Measurements from ENCODE around the gene TMEM86A. TPM values are rescaled to one million over a fixed set of nuclear protein-coding genes. Genes with fewer than 3 reads are reported as not detected.

Gene TMEM86A
- total RNA-seq, 1 experiment from 2014 or later = 0.40 TPM

DNA sequence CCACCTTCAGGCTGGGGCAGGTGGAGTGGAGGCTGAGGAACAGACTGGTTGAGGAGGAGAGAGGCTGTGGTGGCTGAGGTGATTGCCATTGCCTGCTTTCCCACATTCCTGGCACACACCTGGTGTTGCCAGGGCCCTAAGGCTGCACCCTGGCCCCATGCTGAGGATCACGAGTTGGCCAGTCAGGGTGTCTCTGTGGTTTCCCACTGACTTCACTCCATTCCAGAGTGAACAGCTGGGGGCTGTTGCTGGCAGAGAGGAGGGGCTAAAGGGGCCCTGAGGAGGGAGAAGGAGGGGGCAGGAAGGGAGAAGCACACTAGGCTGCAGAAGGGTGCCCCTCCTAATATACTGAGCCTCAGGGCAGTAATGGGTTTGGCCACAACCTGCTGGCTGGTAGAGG is 1.8 kb downstream of the TMEM86A start:
- peak; percentile 32 for DNase-seq (ENCODE audit: low read depth)

DNA sequence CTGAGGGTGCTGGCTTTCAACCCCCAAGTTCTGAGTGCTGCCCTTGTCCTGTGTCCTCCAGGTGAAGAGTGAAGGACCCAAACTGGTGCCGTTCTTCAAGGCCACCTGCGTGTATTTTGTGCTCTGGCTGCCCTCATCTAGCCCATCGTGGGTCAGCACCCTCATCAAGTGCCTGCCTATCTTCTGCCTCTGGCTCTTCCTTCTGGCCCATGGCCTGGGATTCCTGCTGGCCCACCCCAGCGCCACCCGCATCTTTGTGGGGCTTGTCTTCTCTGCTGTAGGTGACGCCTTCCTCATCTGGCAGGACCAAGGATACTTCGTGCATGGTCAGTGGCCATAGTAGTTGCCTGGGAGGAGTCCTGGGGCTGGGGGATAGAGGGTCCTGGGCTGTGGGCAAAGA is 2.3 kb downstream of the TMEM86A start:
- DNase-seq (ENCODE audit: low read depth) = no peak

DNA sequence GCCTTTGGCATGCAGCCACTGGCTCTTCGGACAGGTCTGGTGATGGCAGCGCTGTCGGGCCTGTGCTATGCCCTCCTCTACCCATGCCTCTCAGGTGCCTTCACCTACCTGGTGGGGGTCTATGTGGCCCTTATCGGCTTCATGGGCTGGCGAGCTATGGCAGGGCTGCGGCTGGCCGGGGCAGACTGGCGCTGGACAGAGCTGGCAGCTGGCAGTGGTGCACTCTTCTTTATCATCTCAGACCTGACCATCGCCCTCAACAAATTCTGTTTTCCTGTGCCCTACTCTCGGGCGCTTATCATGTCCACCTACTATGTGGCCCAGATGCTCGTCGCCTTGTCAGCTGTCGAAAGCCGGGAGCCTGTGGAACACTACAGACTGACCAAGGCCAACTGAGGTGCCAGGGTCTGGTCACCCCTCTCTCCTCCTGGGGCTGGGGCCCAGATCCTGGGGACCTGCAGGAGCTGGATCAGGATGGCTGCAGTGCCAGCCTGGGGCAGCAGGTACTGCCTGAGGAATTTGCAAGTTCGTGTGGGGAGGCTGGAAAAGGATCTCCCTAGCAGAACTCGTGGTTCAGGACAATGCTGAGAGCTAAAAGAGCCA is 3.1 kb downstream of the TMEM86A start:
- DNase-seq (ENCODE audit: low read depth) = no peak

DNA sequence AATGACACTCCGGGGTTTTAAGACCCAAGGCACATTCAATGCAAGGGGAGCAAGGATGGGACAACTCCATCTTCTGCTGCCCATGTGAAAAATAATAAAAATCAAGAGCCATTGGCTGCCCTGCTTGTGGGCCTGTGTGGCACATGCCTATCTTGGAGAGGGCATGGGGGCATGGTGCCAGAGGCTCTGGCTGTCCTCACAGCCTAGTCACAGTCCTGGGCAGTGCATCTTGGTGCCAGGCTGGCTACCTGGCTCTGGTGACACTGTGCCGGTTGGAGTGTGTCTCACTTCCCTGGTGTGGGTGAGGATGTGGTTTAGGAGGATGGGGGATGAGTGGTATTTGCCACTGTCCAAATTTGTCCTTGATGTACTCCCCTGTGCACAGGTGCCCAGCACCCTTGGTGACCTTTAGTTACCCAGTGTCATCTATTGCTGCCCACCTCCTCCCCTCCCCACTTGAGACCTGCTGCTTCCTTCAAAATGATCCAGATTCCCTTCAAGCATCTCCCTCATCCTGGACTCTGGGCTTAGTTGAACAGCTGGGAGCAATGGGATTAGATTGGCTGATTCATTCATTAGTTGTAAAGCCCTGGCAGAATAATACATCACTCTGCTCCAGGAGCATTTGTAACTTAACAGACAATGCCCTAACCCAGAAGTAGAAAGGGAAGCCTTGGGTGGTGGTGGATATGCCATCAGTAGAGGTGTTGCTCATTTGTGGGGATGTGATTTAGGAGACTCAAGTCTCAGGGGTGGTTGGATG is 4.6 kb downstream of the TMEM86A start:
- DNase-seq (ENCODE audit: low read depth) = no peak

DNA sequence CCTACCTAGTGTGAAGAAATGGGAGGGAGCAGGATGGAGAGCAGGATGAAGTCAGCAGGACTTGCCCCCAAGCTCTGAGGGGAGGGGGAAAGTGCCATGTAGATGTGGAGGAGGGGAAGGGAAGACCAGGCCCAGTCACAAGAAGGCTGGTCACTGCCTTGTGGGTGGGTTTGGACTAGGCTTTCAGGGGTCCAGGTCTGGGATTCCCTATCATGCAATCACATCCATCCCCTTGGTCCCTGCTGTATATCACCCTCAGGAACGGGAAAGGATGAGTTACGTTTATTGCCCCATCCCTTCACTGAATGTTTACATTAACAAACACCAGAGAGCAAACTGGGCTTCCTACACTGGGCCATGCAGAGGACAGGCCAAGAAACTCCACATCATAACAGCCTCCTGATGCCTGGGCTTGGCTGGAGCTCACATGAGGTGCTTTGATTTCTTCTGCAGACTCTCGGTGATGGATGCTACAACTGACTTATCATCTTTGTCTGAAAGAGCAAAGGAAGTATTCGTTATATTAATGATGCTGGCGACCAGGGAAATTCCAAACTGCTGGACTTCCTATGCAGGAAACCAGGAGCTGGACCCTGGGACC is 5.6 kb downstream of the TMEM86A start:
- DNase-seq (ENCODE audit: low read depth) = no peak

DNA sequence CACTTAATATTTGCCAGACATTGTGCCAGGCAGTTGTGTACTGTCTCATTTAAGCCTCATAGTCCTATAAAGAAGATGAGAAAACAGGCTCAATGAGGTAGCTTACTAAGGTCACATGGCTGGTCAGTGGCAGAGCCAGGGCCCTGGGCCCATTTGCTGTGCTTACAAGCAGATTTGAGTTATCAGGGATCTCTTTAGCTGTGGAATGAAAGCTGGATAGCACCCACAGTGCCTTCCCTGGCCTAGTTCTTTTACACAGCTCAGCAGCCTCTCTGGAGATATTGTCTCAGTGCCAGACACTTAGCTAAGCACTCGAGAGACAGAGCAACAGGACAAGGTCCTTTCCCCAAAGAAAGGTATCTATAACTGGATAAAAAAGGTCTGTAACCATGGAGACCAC is 6.1 kb downstream of the TMEM86A start:
- no peak for DNase-seq (ENCODE audit: low read depth)

DNA sequence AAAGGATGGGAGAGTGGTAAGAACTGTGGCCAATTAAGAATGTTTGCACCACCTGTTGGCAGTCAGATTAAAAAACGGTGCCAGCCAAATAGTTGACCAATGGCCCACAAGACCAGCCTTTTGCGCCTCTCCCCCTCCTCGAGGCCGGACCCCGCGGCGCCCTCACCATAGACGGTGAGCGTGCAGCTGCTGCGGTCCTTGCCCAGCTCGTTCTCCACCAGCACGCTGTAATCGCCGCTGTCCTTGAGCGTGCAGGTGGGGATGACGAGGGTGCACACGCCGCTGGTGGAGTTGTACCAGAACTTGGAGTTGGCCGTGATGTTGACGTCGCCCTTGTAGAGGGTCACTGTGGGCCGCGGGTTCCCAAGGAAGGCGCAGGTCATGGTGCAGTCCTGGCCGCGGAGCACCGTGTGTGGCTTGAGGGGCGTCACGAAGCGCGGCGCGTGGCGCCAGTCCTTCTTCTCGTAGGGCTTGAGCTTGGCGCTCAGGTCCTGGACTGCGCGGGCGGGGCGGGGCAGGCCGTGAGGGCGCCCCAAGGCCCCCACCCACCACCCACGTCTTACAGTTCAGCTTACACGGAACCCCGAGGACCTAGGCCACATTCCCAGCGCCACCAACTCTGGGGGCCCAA is 7.2 kb downstream of the TMEM86A start:
- no peak for DNase-seq (ENCODE audit: low read depth)

DNA sequence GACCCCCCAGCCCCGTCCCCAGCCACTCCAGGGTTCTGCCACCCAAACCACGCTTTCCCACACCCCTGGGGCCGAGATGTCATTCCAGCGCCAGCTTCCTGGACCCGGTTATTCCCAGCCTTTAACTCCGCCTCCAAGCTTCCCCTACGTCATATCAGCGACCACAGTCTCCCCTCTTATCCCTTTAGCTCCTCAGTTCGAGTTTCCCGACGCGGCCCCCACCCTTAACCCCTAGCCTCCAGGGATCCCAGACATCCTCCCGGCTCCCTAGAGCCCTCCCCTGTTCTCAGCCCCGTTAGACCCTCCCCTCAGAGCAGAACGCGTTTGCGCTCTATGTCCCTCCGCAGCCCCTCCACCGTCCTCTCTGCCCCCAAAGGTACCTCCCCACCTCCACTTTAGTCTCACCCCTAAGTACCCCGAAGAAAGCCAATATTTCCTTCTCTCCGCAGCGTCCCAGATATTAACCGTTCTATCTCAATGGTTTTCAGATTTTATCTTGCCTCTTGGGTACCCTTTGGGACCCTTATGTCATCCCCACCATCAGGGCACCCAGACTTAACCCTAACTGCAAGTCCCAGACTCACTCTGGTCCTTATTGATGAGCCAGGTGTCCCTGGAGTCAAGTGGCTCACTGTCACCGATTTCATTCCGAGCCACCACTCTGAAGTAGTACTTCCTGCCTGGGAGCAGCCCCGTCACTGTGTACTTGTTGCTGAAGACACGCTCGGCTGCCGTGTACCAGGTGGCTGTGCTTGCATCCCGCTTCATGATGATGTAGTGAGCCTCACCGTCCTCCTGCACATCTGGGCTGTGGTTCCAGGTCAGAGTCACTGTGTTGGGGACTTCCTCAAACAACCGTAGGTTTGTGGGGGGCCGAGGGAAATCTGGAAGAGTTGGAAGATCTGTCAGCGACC is 8.0 kb downstream of the TMEM86A start:
- peak; percentile 36 for DNase-seq (ENCODE audit: low read depth)

DNA sequence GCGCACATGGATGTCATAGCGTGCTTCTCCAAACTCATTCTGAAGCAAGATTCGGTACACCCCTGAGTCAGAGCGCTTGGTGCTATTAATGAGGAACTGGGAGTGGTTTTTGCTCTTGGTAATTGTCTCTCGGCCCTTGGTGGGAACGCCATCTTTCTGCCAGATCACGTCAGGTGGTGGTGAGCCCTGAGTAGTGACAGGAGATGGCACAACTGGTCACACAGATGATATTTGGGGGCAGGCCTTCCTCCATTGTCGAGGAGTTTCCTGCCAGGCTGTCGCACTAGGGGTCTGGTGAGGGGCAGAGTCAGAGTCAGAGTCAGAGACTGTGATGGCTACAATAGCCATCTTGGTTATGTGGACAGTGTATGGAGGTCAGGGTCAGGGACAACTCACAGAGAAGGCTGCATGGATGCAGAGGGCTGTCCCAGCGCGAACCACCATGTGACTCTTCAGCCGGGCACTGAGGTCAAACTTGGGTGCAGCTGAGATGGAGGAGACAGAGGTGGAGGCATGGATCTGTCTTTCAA is 9.3 kb downstream of the TMEM86A start:
- DNase-seq (ENCODE audit: low read depth) = no peak

DNA sequence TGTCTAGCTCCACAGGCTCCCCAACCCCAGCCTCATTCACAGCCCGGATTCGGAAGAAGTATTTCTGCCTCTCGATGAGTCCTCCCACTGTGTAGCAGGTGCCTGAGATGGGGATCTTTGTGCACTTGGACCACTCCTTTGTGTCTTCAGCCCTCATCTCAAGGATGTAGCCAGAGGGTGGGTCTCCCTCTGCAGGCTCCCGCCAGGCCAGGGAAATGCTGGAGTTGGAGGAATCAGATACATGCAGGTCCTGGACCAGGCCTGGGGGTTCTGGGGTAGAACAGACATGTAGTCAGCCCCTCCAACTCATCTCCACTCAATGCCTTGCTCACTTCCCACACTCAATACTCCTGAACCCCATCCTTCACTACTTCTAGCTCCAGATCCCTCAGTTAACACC is 10.8 kb downstream of the TMEM86A start:
- no peak for DNase-seq (ENCODE audit: low read depth)

DNA sequence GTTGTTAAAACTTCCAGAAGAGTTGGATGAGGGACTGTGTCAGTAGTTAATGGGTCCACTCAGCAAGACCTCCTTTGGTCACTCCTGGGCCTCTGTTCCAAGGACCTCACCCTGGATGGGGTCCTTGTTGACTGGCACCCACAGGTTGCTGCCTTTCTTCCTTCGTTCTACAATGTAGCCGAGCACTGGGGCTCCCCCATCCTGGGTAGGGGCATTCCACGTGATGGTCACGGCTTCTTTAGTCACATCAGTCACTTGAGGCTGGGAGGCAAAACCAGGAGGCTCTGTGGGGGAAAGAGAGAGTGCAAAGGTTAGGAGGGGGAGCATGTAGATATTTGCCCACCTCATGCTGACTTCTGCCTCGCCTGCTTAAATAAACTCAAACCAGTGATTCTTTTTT is 12.0 kb downstream of the TMEM86A start:
- DNase-seq (ENCODE audit: low read depth) = no peak

DNA sequence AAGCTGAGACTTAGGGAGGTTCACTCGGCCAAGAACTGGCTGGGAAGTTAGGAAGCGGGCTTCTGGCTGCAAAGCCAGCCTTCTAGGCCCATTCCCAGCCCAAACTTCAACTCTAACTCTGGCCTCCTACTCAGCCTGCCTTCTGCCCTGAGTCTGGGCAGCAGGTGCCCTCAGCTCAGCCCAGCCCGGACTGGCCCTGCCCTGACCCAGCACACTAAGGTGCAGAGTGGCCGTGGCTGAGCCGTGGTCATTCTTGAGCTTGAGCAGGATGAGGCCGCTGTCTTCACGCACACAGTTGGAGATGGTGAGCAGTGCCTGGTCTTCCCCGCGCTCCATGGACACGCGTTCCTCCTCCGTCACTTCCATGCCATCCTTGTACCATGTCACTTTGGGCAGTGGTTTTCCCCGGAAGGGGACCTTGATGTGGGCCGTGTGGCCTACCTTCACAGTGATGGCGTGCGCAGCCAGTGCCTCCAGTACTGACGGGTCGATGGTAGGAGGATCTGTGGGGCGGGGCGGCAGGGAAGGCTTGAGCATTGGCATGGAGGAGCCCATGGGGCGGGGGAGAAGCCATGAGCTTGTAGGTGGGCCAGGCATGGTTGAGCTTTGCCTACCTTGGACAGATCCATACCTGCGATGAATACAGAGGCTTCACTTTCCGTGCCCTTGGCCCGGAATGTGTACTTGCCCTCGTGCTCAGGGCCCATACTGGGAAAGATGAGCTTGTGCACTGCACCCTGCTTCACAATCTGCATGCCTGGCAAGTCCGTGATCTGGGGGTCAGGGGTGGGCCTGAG is 15.3 kb downstream of the TMEM86A start:
- no peak for DNase-seq (ENCODE audit: low read depth)

DNA sequence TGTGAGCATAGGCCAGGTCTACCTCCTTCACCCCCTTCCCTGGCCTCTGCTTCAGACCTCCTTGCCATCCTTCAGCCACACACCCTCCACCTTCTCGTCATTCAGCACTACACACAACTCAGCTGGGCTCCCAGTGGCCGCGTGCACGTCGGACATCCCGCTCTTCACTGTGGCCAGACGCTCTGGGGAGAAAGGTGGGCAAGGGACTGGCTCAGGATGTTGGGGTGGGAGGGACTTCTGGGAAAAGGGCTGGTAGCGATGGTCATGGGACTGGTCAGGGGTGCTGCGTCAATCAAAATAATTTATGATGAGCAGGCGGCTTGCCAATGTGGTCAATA is 15.8 kb downstream of the TMEM86A start:
- no peak for DNase-seq (ENCODE audit: low read depth)

DNA sequence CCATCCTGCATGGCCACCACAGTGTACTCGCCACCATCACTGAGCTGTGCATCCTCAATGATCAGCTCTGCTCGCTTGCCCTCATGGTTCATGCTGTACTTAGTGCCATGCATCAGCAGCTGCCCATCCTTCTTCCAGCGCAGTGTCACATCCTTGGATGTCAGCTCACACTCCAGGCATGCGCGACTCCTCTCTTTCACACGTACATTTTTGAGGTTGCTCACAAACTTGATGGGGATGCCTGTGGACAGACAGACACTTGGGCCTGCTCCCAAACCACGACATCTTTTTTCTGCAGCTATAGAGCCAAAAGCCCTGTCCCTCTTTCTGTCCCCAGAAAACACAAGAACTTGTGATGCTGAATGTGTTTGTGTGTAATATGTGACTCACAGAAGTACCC is 16.9 kb downstream of the TMEM86A start:
- no peak for DNase-seq (ENCODE audit: low read depth)

DNA sequence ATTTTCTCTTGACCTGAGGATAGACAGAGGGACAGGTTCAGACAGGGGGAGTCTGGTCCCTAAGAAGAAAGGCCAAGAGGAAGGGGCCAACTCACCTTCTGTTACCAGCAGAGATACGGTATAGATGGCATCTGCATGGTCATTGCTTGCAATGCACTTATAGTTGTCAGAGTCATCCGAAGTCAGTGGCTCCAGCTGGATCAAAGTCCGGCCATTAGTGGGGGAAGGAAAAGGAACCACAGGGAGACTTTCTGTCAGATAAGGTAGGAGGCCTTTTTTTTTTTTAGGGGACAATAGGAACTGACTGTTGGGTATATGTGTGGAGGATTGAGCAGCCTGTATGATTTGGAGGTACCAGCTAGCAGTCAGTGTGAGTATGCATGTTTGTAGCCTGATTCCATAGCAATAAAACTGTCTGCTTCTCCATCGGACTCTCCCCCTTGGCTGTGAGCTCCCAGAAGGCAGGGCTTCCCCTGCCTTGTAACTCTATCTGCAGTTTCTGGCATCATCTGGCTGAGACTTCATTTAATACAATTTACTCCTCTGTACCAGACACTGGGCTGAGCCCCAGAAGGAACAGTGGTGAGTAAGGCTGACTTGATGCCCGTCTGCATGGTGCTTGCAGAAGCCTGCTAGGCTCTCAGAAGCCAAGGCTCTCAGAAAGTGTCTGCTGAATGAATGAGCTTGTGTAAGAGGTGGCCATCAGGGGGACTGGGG is 21.7 kb downstream of the TMEM86A start:
- DNase-seq (ENCODE audit: low read depth) = no peak

DNA sequence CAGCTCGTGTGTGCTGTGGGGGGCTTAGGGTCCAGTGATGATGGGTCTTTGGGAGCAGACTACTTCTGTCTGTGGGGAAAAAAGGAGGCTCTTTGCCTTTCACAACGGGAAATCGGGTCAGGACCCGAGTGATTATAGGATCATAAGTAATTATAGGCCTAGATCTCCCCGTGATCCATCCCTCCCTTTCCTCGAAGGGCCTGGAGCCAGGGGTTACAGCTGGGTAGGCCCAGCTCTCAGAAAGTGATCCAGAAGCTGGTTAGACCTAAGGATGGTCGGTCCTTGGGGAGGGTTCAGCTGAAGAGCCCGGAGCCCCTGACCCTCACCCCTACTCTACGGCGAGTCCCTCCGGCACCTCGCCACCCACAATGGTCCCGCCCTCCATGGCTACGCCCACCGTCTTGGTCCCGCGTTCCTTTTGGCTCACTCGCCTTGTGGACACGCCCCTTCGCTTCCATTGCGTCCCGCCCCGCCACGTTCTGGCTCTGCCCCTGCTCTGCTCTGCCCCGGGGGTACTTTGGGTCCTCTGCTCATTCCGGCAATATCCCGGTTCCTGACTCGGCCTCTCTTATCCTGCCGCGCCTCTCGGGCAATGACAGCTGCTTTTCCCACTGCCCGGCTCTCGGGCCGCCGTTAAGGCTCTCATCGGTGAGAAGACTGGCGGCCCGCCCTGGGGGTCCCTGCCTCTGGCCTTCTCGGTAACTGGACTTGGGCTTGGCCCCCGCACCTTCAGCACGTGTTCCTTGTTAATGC is 22.4 kb downstream of the TMEM86A start:
- DNase-seq (ENCODE audit: low read depth) = peak; percentile 91

DNA sequence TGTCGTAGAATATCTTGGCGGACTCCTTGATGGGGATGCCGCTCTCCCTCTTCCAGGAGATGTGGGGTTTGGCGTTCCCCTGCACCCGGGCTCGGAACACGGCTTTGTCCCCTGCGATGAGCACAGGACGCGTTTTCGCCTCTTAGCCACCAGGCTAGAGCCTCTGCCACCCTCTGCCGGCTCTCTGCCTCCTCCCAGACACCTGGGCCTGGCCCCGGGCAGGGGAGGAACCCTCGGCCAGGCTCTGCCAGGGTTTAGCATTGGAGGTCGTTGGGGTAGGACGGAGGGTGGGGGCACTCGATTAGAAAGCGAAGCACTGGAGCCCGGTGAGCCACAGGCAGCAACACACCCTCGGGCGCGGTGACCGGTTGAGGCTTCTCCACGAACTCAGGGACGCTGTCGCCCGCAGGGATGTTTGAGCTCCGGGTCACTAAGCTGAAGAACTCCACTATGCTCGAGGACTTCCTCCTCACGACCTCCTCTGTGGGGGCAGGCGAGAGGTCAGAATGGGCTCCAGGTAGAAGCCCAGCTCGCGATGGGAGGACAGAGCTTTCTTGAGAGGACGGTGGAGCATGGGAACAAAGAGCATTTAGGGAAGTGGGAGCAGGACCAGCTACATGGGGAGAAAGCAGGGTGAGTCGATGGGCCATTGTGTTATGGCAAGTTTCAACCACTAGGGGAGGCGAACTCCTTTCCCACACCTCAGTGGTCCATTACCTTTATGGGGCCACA is 23.1 kb downstream of the TMEM86A start:
- DNase-seq (ENCODE audit: low read depth) = peak; percentile 66

DNA sequence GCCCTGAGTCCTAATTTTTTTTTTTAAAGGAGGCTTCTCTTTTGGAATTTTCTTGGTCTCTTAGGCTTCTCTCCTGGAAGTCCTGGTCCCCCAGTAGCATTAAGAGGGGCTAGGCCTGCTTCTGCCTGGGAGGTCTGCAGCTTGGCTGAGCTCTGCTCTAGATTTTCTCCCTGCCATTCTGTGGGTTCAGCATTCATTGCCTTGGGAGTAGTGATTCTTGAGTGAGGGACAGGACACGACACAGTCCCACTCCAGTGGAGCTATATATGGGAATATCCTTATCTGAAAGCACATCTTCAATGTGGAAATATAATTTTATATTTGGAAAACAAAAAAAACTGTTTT is 23.7 kb downstream of the TMEM86A start:
- DNase-seq (ENCODE audit: low read depth) = no peak

DNA sequence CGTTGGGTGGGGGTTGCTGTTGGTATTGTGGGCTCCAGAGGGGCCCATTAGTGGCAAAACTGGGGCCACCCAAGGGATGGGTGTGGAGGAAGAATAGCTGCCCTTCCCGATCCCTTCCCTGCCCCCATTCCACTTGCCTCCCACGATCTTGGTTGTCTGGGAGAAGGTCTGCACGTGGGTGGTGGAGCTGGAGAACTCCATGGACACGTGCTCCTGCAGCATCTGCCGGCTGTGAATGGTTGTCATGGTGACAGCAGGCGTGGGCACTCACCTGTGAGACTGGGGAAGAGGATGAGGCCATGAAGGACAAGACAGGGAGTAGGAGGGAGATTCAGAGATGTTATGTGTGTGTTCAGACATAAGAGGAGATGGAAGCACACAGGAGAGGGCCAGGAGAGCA is 25.4 kb downstream of the TMEM86A start:
- DNase-seq (ENCODE audit: low read depth) = no peak
